HG03175 (cell line): ENCODE measurements around the gene SFRP5.

ENCODE experiments used
- ATAC-seq: cut with Tn5 transposase; IDR thresholded peaks from one replicate; pipeline ENCODE4 v1.9.1; 2021; ENCODE audit warnings: mild to moderate bottlenecking, moderate library complexity; ENCODE audit not compliant: unreplicated experiment

SFRP5 gene

GRCh38 chr10:97765201-97765600, 6.6 kb downstream of the SFRP5 start:
- no peak for ATAC-seq

- ATAC-seq, result no peak
These were observed 7.3 kb downstream of the SFRP5 start for GRCh38 chr10:97764519-97764931.

GRCh38 chr10:97763947-97764346, 7.9 kb downstream of the SFRP5 start:
- ATAC-seq, result no peak

- no peak for ATAC-seq
These were observed 8.4 kb downstream of the SFRP5 start for GRCh38 chr10:97763411-97763810.

- ATAC-seq, result no peak
These were observed 9.0 kb downstream of the SFRP5 start for GRCh38 chr10:97762816-97763215.

GRCh38 chr10:97762056-97762455, 9.7 kb downstream of the SFRP5 start:
- ATAC-seq, result no peak

- no peak for ATAC-seq
These were observed 10.4 kb downstream of the SFRP5 start for GRCh38 chr10:97761331-97761865.

- ATAC-seq, result no peak
These were observed 11.1 kb downstream of the SFRP5 start for GRCh38 chr10:97760461-97761257.

GRCh38 chr10:97759946-97760345, 11.9 kb downstream of the SFRP5 start:
- ATAC-seq, result no peak

GRCh38 chr10:97759158-97759887, 12.5 kb downstream of the SFRP5 start:
- ATAC-seq, result no peak

- ATAC-seq, result no peak
These were observed 14.3 kb downstream of the SFRP5 start for GRCh38 chr10:97757471-97757870.

GRCh38 chr10:97755718-97756117, 16.1 kb downstream of the SFRP5 start:
- no peak for ATAC-seq

- ATAC-seq, result no peak
These were observed 17.1 kb downstream of the SFRP5 start for GRCh38 chr10:97754726-97755125.

- no peak for ATAC-seq
These were observed 18.8 kb downstream of the SFRP5 start for GRCh38 chr10:97752956-97753355.

- ATAC-seq, result no peak
These were observed 23.7 kb downstream of the SFRP5 start for GRCh38 chr10:97748116-97748515.

GRCh38 chr10:97747573-97747972, 24.2 kb downstream of the SFRP5 start:
- no peak for ATAC-seq

- ATAC-seq, result no peak
These were observed 27.3 kb downstream of the SFRP5 start for GRCh38 chr10:97744405-97745035.

- ATAC-seq, result no peak
These were observed 28.4 kb downstream of the SFRP5 start for GRCh38 chr10:97743169-97743943.

- no peak for ATAC-seq
These were observed 31.2 kb downstream of the SFRP5 start for GRCh38 chr10:97740613-97741012.

GRCh38 chr10:97738616-97739015, 33.2 kb downstream of the SFRP5 start:
- ATAC-seq, result no peak

- peak; percentile 11 for ATAC-seq
These were observed 34.0 kb downstream of the SFRP5 start for GRCh38 chr10:97737770-97738265.
